ENCODE results near the gene OBSCN.
"Not testable (repeated sequence)": the region's sequence is repeated elsewhere in the genome, so short reads cannot be mapped to it uniquely, and the experiment has no call there.

OBSCN gene

DNA sequence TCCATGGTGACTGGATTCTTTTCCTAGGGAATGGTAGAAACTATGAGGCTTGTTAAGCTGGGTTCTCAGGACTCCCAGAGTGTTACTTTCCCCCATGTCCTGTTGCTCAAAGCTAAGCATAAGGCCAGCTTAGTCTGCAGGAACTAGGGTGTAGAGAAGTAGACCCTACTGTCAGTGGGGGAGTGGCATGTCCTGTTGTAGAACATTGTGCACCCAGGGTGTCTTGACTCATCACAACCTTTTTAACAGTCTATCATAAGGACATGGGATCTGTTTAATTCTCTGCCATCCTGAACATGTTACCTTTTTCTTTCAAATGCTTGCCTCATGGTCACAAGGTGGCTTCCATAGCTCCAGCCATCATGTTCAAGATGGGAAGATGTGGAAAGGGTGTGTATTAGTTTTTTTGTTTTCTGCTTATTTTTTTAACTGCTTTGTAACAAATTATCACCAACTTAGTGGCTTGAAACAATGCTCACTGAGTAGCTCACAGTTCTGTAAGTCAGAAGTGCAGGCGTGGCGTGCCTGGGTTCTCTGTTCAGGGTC lies 17.4 kb downstream of the OBSCN start:
- DNase-seq (ENCODE audit: low read depth in 4 of 4, low spot score in 1 of 4): no peak

DNA sequence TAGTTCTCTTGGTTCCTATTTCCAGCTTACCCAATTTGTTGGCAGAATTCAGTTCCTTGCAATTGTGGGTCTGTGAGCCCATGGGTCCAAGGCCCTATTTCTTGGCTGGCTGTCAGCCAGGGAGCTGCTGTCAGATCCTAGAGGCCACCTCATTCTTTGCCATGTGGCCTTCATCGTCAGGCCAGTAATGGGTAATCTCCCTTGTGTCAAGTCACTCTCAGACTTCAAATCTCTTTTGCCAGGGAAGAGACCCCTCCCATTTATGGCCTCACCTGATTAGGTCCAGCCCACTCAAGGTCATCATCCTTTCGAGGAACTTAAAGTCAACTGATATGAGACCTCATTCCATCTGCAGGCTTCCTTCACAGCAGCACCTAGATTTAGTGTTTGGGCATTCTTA lies 17.9 kb downstream of the OBSCN start:
- no peak for DNase-seq (ENCODE audit: low read depth in 4 of 4, low spot score in 1 of 4)

- no peak for DNase-seq (ENCODE audit: low read depth in 4 of 4, low spot score in 1 of 4)
Observed at GRCh38 chr1:228226141-228226874, 18.5 kb downstream of the OBSCN start.

DNA sequence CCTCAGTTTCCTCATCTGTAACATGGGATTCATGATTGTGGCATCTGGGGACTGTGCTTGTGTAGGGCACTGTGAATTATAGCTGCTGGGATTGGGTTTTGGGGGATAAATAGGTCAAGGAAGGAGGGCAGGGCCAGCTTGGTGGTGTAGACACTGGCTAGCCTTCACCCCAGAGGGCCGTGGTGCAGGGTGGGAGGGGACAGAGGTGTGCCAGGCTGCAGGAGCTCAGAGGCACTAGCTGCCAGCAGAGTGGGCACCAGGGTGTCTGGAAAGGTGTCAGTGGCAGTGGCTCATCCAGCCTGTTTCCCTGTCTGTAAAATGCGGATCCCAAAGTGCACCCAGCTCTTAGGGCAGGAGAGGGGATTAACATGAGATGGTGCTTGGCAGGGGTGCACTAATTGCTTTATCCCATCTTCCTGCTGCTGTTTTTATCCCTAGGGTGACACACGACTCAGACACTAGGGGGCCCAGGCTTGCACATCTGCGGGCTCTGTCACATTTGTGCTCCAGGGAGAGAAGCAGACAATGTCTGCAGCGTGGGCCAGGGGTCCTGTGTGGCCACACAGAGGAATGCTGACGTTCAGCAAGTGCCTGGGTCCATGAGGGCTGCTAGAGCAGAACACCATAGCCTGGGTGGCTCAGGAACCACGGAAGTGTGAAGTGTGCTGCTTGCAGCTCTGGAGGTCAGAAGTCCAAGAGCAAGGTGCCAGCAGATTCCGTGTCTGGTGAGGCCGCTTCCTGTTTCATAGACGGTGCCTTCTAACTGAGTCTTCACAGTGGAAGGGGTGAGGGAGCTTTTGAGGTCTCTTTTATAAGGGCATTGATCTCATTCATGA lies 19.3 kb downstream of the OBSCN start:
- no peak for DNase-seq (ENCODE audit: low read depth in 4 of 4, low spot score in 1 of 4)

- not testable (repeated sequence) for DNase-seq (ENCODE audit: low read depth in 4 of 4, low spot score in 1 of 4)
Observed at GRCh38 chr1:228228147-228228546, 20.3 kb downstream of the OBSCN start.

- no peak for DNase-seq (ENCODE audit: low read depth in 4 of 4, low spot score in 1 of 4)
Observed at GRCh38 chr1:228228601-228229074, 20.8 kb downstream of the OBSCN start.

- no peak for DNase-seq (ENCODE audit: low read depth in 4 of 4, low spot score in 1 of 4)
Observed at GRCh38 chr1:228231189-228231588, 23.3 kb downstream of the OBSCN start.

DNA sequence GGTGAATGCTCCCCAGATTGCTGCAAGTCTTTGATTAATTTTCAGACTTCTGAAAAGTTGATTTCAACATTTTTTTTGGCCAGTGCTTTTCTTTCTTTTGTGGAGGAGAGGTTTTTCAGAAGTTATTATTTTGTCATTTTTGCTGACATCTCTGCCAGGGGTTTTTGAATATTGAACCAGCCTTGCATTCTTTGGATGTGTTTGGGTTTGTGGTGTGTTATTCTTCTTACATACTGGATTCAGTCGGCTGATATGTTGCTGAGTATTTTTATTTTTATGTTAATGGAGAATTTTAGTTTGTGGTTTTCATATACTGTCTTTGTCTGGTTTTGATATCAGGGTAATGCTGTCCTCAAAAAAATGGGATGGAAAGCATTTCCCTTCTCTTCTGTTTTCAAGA lies 25.3 kb downstream of the OBSCN start:
- DNase-seq (ENCODE audit: low read depth in 4 of 4, low spot score in 1 of 4): no peak

- no peak for DNase-seq (ENCODE audit: low read depth in 4 of 4, low spot score in 1 of 4)
Observed at GRCh38 chr1:228234921-228235320, 27.1 kb downstream of the OBSCN start.

DNA sequence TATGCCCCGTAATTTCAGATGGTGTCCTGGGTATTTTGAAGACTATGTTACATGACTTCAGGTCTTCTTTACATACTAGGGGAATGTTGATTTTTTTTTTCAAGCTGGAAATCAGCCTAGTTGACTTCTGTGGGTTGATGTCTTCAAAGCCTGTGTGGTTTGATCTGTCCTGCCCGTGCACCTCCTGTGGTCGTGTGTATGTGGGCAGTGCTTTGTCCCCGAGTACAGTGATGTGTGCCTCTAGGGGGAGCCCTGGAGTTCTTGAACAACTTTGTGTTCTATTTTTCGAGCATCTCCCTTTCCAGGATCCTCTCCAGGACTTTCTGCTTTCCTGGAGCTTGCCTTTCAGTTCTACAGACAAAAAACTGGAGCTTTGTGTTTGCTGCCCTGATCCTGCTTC lies 28.9 kb downstream of the OBSCN start:
- DNase-seq (ENCODE audit: low read depth in 4 of 4, low spot score in 1 of 4): no peak

GRCh38 chr1:228238007-228238406 lies 30.2 kb downstream of the OBSCN start:
- no peak for DNase-seq (ENCODE audit: low read depth in 4 of 4, low spot score in 1 of 4)

DNA sequence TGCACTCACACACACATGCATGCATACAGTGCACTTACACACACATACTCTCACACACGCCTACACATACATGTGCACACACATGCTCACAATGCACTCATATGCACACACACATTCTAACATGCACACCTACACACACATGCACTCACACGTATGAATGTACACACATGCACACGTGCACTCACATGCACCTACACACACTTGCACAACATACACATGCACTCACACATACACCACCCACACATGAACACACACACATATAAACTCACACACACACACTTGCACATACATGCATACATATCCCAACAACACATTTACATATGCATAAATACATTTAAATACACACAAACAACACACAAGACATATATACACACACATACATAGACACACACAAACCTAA lies 30.6 kb downstream of the OBSCN start:
- DNase-seq (ENCODE audit: low read depth in 4 of 4, low spot score in 1 of 4): no peak

- no peak for DNase-seq (ENCODE audit: low read depth in 4 of 4, low spot score in 1 of 4)
Observed at GRCh38 chr1:228240411-228241240, 32.8 kb downstream of the OBSCN start.

- DNase-seq (ENCODE audit: low read depth in 4 of 4, low spot score in 1 of 4): no peak
Observed at GRCh38 chr1:228241259-228241658, 33.4 kb downstream of the OBSCN start.

GRCh38 chr1:228242409-228242808 lies 34.6 kb downstream of the OBSCN start:
- DNase-seq (ENCODE audit: low read depth in 4 of 4, low spot score in 1 of 4): no peak

DNA sequence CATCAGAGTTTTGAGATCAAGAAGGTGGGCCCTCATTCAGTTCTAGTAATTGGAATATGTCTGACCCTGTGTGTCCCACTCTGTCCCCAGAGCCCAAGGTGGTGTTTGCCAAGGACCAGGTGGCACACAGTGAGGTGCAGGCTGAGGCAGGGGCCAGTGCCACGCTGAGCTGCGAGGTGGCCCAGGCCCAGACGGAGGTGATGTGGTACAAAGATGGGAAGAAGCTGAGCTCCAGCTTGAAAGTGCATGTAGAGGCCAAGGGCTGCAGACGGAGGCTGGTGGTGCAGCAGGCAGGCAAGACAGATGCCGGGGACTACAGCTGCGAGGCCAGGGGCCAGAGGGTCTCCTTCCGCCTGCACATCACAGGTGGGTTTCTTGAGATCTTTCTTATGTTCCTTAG lies 35.2 kb downstream of the OBSCN start:
- DNase-seq (ENCODE audit: low read depth in 4 of 4, low spot score in 1 of 4): no peak

- DNase-seq (ENCODE audit: low read depth in 4 of 4, low spot score in 1 of 4): not testable (repeated sequence)
Observed at GRCh38 chr1:228243989-228244388, 36.1 kb downstream of the OBSCN start.

- DNase-seq (ENCODE audit: low read depth in 4 of 4, low spot score in 1 of 4): no peak
Observed at GRCh38 chr1:228245111-228245510, 37.3 kb downstream of the OBSCN start.

DNA sequence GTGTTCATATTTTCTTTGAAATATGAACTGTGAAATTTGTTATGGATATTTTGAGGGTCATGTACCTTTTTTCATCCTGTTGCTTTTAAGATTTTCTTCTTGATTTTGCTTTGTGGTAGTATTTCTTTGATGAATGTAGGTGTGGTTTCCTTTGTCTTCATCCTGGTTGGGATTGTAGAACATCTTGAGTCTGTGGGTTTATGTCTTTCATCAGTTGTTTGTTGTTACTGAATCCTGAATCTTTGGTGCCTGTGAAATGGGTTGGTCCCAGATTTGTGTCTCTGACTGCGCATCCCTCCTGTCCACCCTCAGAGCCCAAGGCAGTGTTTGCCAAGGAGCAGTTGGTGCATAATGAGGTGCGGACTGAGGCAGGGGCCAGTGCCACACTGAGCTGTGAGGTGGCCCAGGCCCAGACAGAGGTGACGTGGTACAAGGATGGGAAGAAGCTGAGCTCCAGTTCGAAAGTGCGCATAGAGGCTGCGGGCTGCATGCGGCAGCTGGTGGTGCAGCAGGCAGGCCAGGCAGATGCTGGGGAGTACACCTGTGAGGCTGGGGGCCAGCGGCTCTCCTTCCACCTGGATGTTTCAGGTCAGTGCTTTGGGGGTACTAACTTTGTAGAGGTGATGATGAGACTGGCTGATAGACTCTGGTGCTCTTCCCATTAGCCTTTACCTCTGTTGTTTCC lies 38.5 kb downstream of the OBSCN start:
- DNase-seq (ENCODE audit: low read depth in 4 of 4, low spot score in 1 of 4): no peak

DNA sequence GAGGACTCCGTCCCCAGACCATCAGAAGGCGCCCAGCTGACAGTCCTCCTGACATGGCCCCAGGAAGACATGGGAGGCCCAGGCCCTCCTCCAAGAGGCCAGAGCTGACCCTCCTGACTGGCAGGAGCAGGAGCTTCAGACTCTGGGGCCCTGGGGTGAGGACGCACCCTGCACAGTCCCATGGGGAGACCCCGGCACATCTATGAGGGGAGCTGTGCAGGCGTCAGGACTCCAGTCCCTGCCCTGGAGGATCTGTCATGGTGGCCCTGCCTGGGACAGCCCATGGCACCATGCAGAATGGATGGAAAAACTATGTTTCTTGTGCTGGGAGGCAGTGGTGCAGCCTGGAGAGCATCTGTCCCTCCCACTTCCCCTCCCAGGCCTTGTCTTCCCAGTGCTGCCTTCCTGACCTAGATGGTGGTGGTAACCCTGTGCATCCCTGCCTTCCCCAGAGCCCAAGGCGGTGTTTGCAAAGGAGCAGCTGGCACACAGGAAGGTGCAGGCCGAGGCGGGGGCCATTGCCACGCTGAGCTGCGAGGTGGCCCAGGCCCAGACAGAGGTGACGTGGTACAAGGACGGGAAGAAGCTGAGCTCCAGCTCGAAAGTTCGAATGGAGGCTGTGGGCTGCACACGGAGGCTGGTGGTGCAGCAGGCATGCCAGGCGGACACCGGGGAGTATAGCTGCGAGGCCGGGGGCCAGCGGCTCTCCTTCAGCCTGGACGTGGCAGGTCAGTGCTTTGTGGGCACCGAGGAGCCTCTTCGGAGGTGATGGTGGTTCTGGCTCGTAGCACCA lies 41.9 kb downstream of the OBSCN start:
- DNase-seq (ENCODE audit: low read depth in 4 of 4, low spot score in 1 of 4): no peak

Data from stimulated activated CD4-positive, alpha-beta T cell treated with anti-CD3 and anti-CD28 coated beads, Interleukin-1b, Interleukin-23, amount 100 ng/mL, for 24 hours (primary cell).